Measurements from ENCODE around the gene FUNDC2.

FUNDC2 gene

GRCh38 chrX:155026420-155026726 is 271 bp upstream of the FUNDC2 start:
- no peak for DNase-seq

GRCh38 chrX:155027509-155028066 is 944 bp downstream of the FUNDC2 start:
- DNase-seq: peak; percentile 12

- DNase-seq: no peak
These were observed 1.5 kb downstream of the FUNDC2 start for GRCh38 chrX:155028129-155028528.

- DNase-seq: no peak
These were observed 2.2 kb downstream of the FUNDC2 start for GRCh38 chrX:155028877-155029291.

- DNase-seq: no peak
These were observed 5.0 kb downstream of the FUNDC2 start for GRCh38 chrX:155031657-155032056.

- DNase-seq: no peak
These were observed 9.0 kb downstream of the FUNDC2 start for GRCh38 chrX:155035688-155036087.

- no peak for DNase-seq
These were observed 19.6 kb downstream of the FUNDC2 start for GRCh38 chrX:155046129-155046810.

GRCh38 chrX:155046811-155047528 is 20.3 kb downstream of the FUNDC2 start:
- no peak for DNase-seq

- DNase-seq: peak; percentile 10
These were observed 22.5 kb downstream of the FUNDC2 start for GRCh38 chrX:155048977-155049619.

- DNase-seq: no peak
These were observed 26.3 kb downstream of the FUNDC2 start for GRCh38 chrX:155052738-155053498.

GRCh38 chrX:155053656-155054055 is 27.0 kb downstream of the FUNDC2 start:
- no peak for DNase-seq

GRCh38 chrX:155054255-155054654 is 27.6 kb downstream of the FUNDC2 start:
- no peak for DNase-seq

- DNase-seq: no peak
These were observed 28.9 kb downstream of the FUNDC2 start for GRCh38 chrX:155055494-155055893.

GRCh38 chrX:155056471-155056870 is 29.8 kb downstream of the FUNDC2 start:
- DNase-seq: no peak

GRCh38 chrX:155056877-155057792 is 30.5 kb downstream of the FUNDC2 start:
- no peak for DNase-seq

- DNase-seq: no peak
These were observed 35.1 kb downstream of the FUNDC2 start for GRCh38 chrX:155061760-155062159.

GRCh38 chrX:155065035-155065734 is 38.5 kb downstream of the FUNDC2 start:
- DNase-seq: no peak

GRCh38 chrX:155068165-155068564 is 41.5 kb downstream of the FUNDC2 start:
- no peak for DNase-seq

- no peak for DNase-seq
These were observed 42.8 kb downstream of the FUNDC2 start for GRCh38 chrX:155069414-155069813.

- no peak for DNase-seq
These were observed 43.4 kb downstream of the FUNDC2 start for GRCh38 chrX:155070038-155070437.

GRCh38 chrX:155070663-155070974 is 44.0 kb downstream of the FUNDC2 start:
- no peak for DNase-seq
